H1 (cell line): ENCODE data around the gene KLHL28. TPM values are rescaled to one million over a fixed set of nuclear protein-coding genes. Genes with fewer than 3 reads are reported as not detected.

Source experiments
- ASH2L ChIP-seq: fragments of 200-600, 300-600 bp; sonication (generic); IDR thresholded peaks from one replicate; pipeline ENCODE4 v1.7.1; 2017; ENCODE audit warnings: low read length
- BRCA1 ChIP-seq: IDR thresholded peaks from 2 replicates; pipeline ENCODE4 v1.6.1; 2012; ENCODE audit warnings: low read depth, low read length, improper control_type of control experiment
- CHD1 ChIP-seq: IDR thresholded peaks from 2 replicates; pipeline ENCODE4 v1.6.1; 2012; ENCODE audit warnings: low read depth, low read length, improper control_type of control experiment
- EGR1 ChIP-seq: IDR thresholded peaks from 2 replicates; pipeline ENCODE4 v1.6.1; 2011; ENCODE audit warnings: low read depth, low read length, borderline replicate concordance
- GABPA ChIP-seq: IDR thresholded peaks from 2 replicates; pipeline ENCODE4 v1.6.1; 2011; ENCODE audit warnings: mild to moderate bottlenecking, low read length, moderate library complexity, borderline replicate concordance; ENCODE audit not compliant: insufficient read depth
- NANOG ChIP-seq: IDR thresholded peaks from 2 replicates; pipeline ENCODE4 v1.6.1; 2011; ENCODE audit warnings: low read length, low read depth, mild to moderate bottlenecking, inconsistent platforms; ENCODE audit not compliant: insufficient read depth, poor library complexity, severe bottlenecking
- TAF7 ChIP-seq: optimal IDR thresholded peaks from 2 replicates; pipeline ENCODE3; 2011; ENCODE audit warnings: low read depth, mild to moderate bottlenecking, inconsistent platforms, low read length, moderate library complexity, borderline replicate concordance
- polyA plus RNA-seq, 7 experiments: library from polyadenylated mRNA; depleted of rRNA in 3 of 7; stranded (reverse) in 5 of 7; unstranded in 2 of 7; fragments of >200 nt in 5 of 7; fragments of 200-250 nt in 2 of 7; gene quantifications; 1 replicate in 5 of 7; 2 replicates in 1 of 7; 4 replicates in 1 of 7; pipeline versions ENCODE4 v1.2.1 to v1.2.3, GENCODE V29; 2011 to 2013; ENCODE audit warnings: missing spikeins in 2 of 7, mixed read lengths in 2 of 7
- total RNA-seq: library from RNA; stranded (reverse); fragmentation: NEBNext Ultra II Directional; extraction: Animal tissue kit (Norgen Biotek cat#: 25700); gene quantifications from 2 replicates; pipeline ENCODE4 v1.2.1, GENCODE V29; 2021

The KLHL28 gene
- total and polyA plus RNA-seq, 2 of the 8 experiments (the other 6 are each of a cell fraction or from before 2014, with no cell fraction given), result 3.3 to 10.5 TPM

GRCh38 chr14:44989497-44990440 lies 28.0 kb upstream of the KLHL28 start (continued):
- TF ChIP-seq NANOG (no peak), CHD1 (no peak), EGR1 (no peak), ASH2L (no peak), GABPA (no peak), TAF7 (no peak), BRCA1 (no peak)
- TF ChIP-seq, all 59 proteins: peak for 0
